Body of pancreas (tissue), 4 donors: Measurements from ENCODE around the gene IMP4.

ENCODE experiments used
- CTCF ChIP-seq, 7 experiments: fragments of 450-650 bp in 4 of 7; fragments of 200-600 bp in 3 of 7; sonication (generic) in 3 of 7; IDR thresholded peaks; one replicate each; pipeline ENCODE4 v1.5.1; 2016 to 2019; ENCODE audit warnings: antibody characterized with exemption in 7 of 7
- POLR2A ChIP-seq, 3 donors: fragments of 450-650 bp; IDR thresholded peaks; one replicate each; pipeline ENCODE4 v1.6.1; 2016; ENCODE audit warnings: antibody characterized with exemption in 3 of 3, mild to moderate bottlenecking in 2 of 3

DNA sequence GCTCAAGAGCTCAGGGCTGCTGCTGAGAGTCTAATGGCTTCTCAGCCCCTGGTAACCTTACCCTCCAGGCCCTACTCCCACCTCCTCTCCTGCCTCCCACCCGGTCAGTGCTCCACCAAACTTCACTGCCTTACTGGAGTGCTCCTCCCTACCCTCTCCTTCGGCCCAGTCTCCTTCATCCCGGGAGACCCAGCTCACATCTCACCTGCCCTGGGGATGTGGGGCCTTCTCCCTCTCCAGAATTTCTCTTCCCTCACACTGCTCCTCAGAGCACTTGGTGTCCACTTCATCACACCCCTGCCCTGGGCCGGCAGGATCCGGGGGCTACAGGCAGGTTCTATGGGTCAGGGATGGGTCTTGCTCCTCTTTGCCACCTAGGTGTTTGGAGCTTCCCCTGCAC, 34.8 kb downstream of the IMP4 start:
- TF ChIP-seq CTCF (IDR thresholded peaks at IDR 0.05) (no peak), POLR2A (IDR thresholded peaks at IDR 0.05) (no peak)
